ENCODE measurements around the gene EIF3L.

The EIF3L gene

GRCh38 chr22:37916311-37916710 lies 67.1 kb downstream of the EIF3L start:
- Histone ChIP-seq H2AFZ (ENCODE audit: low read depth, low read length) (no peak overlapping the region), H3K79me1 (replicated peaks; ENCODE audit: low read length, poor library complexity, severe bottlenecking) (peaks cover 41% of the 10 kb centered on the region), H4K8ac (ENCODE audit: low read length) (no peak overlapping the region), H3K14ac (ENCODE audit: low read length in 2 of 2) (no peak overlapping the region), H4K91ac (ENCODE audit: low read length) (peak overlapping the region; percentile 20), H2BK5ac (ENCODE audit: low read depth, low read length, poor library complexity, severe bottlenecking) (no peak overlapping the region), H2BK120ac (ENCODE audit: low read depth, low read length) (no peak overlapping the region), H3K18ac (ENCODE audit: low read depth in 1 of 2, low read length in 2 of 2) (no peak overlapping the region), H3K4me2 (ENCODE audit: low read length, poor library complexity, severe bottlenecking) (no peak overlapping the region), H3K27ac (ENCODE audit: low read length, poor library complexity, severe bottlenecking) (no peak overlapping the region), H3K27me3 (ENCODE audit: control insufficient read depth in 1 of 2, insufficient read depth in 1 of 2, low read length in 2 of 2) (no peaks in the 10 kb centered on the region), H2AK5ac (ENCODE audit: low read length, severe bottlenecking) (no peak overlapping the region), H3K36me3 (ENCODE audit: control insufficient read depth in 1 of 2, insufficient read depth in 2 of 2, low read depth in 1 of 2, low read length in 2 of 2) (peaks cover 76 to 83% of the 10 kb centered on the region in 2 experiments), H3K23ac (ENCODE audit: low read length in 2 of 2) (no peak overlapping the region), H3K9me3 (ENCODE audit: control insufficient read depth, low read length) (no peaks in the 10 kb centered on the region), H3K4ac (ENCODE audit: low read depth in 1 of 2, low read length in 2 of 2) (no peak overlapping the region), H3K9ac (ENCODE audit: low read length) (no peak overlapping the region), H2BK15ac (ENCODE audit: low read depth, poor library complexity, severe bottlenecking) (no peak overlapping the region), H2BK12ac (ENCODE audit: low read length in 2 of 2) (no peak overlapping the region), H3K4me3 (ENCODE audit: insufficient read depth in 1 of 2, low read depth in 1 of 2, low read length in 2 of 2) (no peak overlapping the region), H3K4me1 (ENCODE audit: control insufficient read depth, insufficient read depth, low read depth, low read length) (peaks cover 15% of the 10 kb centered on the region)
- no peak for DNase-seq
- WGBS = 93% methylated on average over 5 of the region's 5 CpGs

DNA sequence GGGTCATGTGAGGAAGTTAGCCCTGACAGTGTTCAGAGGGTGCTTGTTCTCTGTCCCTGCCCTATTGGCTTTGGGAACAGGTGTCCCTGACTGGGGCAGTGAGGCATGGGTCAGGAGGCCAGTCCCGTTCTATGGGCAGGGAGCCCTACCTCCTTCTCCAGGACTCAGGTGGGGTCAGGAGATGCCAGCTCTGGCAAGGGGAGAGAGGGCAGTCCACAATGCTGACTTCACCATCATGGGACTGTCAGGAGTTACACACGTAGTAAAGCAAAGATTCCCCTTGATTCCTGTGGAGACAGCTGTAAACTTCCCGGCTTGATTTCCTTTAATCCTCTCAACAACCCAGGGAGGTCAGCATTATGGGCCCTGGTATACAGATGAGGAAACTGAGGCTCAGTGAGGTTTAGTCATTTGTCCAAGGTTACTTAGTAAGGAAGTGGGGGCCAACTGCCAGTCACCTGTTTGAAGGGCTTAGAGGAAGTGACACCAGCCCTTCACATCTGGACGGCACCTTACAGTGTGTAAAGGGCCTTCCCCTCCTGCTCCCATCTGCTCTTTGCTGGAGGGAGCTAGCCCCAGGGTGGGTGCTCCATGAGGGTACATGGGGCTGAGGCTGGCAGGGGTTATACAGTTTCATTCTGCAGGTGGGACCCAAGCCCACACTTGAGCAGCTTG lies 68.8 kb downstream of the EIF3L start:
- H3K4me1 ChIP-seq (ENCODE audit: control insufficient read depth, insufficient read depth, low read depth, low read length) = peaks cover 6% of the 10 kb centered on the region
- 94% methylated on average over 4 of the region's 4 CpGs for whole genome bisulfite sequencing
- no peak overlapping the region for H2AFZ ChIP-seq (ENCODE audit: low read depth, low read length)
- no peak overlapping the region for H2BK5ac ChIP-seq (ENCODE audit: low read depth, low read length, poor library complexity, severe bottlenecking)
- H3K79me1 ChIP-seq (replicated peaks; ENCODE audit: low read length, poor library complexity, severe bottlenecking) = peaks cover 41% of the 10 kb centered on the region
- H2BK12ac ChIP-seq (ENCODE audit: low read length in 2 of 2) = no peak overlapping the region
- H4K8ac ChIP-seq (ENCODE audit: low read length) = no peak overlapping the region
- H2AK5ac ChIP-seq (ENCODE audit: low read length, severe bottlenecking) = no peak overlapping the region
- H3K4me2 ChIP-seq (ENCODE audit: low read length, poor library complexity, severe bottlenecking) = no peak overlapping the region
- no peaks in the 10 kb centered on the region for H3K27me3 ChIP-seq (ENCODE audit: control insufficient read depth in 1 of 2, insufficient read depth in 1 of 2, low read length in 2 of 2)
- no peak overlapping the region for H3K9ac ChIP-seq (ENCODE audit: low read length)
- no peak for DNase-seq
- H4K91ac ChIP-seq (ENCODE audit: low read length) = no peak overlapping the region
- no peak overlapping the region for H3K23ac ChIP-seq (ENCODE audit: low read length in 2 of 2)
- H2BK120ac ChIP-seq (ENCODE audit: low read depth, low read length) = no peak overlapping the region
- no peak overlapping the region for H3K4ac ChIP-seq (ENCODE audit: low read depth in 1 of 2, low read length in 2 of 2)
- H3K14ac ChIP-seq (ENCODE audit: low read length in 2 of 2) = no peak overlapping the region
- H3K9me3 ChIP-seq (ENCODE audit: control insufficient read depth, low read length) = no peaks in the 10 kb centered on the region
- no peak overlapping the region for H2BK15ac ChIP-seq (ENCODE audit: low read depth, poor library complexity, severe bottlenecking)
- no peak overlapping the region for H3K18ac ChIP-seq (ENCODE audit: low read depth in 1 of 2, low read length in 2 of 2)
- H3K36me3 ChIP-seq (ENCODE audit: control insufficient read depth in 1 of 2, insufficient read depth in 2 of 2, low read depth in 1 of 2, low read length in 2 of 2) = peaks cover 79 to 80% of the 10 kb centered on the region in 2 experiments
- no peak overlapping the region for H3K27ac ChIP-seq (ENCODE audit: low read length, poor library complexity, severe bottlenecking)
- no peak overlapping the region for H3K4me3 ChIP-seq (ENCODE audit: insufficient read depth in 1 of 2, low read depth in 1 of 2, low read length in 2 of 2)

DNA sequence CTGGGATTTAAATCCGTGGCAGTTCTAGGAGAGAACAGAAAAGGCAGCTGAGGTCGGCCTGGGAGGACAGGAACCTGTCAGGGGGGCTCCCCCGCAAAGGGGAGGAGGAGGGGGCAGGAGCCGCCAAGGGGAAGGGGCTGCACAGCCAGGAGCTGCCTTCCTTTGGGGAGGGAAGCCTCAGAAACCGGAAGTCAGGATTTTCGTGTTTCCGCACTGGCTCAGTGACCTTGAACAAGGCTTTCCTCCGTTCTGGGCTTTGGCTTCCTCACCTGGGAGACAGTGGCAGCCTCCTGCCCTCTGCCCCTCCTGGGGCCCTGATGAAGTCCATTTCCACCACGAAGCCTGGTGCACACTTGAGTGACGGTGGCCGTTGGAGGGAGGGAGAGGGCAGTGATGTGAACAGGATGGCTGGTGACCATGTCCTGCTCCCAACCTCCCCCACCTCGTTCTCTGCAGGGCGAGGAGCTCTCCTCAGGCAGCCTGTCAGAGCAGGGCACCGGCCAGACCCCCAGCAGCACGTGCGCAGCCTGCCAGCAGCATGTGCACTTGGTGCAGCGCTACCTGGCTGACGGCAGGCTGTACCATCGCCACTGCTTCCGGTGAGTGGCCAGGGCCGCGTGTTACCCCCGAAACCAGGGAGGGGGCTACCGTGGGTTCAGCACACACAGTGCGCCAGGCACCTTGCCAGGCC lies 69.5 kb downstream of the EIF3L start:
- no peak overlapping the region for H2BK15ac ChIP-seq (ENCODE audit: low read depth, poor library complexity, severe bottlenecking)
- H2BK12ac ChIP-seq (ENCODE audit: low read length in 2 of 2) = no peak overlapping the region
- no peaks in the 10 kb centered on the region for H3K27me3 ChIP-seq (ENCODE audit: control insufficient read depth in 1 of 2, insufficient read depth in 1 of 2, low read length in 2 of 2)
- H3K36me3 ChIP-seq (ENCODE audit: control insufficient read depth in 1 of 2, insufficient read depth in 2 of 2, low read depth in 1 of 2, low read length in 2 of 2) = peaks cover 78 to 80% of the 10 kb centered on the region in 2 experiments
- H3K14ac ChIP-seq (ENCODE audit: low read length in 2 of 2) = no peak overlapping the region
- H2AFZ ChIP-seq (ENCODE audit: low read depth, low read length) = no peak overlapping the region
- no peak overlapping the region for H3K18ac ChIP-seq (ENCODE audit: low read depth in 1 of 2, low read length in 2 of 2)
- H3K4me2 ChIP-seq (ENCODE audit: low read length, poor library complexity, severe bottlenecking) = no peak overlapping the region
- H4K91ac ChIP-seq (ENCODE audit: low read length) = peak overlapping the region; percentile 78
- H2AK5ac ChIP-seq (ENCODE audit: low read length, severe bottlenecking) = no peak overlapping the region
- no peak overlapping the region for H3K4ac ChIP-seq (ENCODE audit: low read depth in 1 of 2, low read length in 2 of 2)
- 97% methylated on average over 25 of the region's 25 CpGs for WGBS
- no peak overlapping the region for H2BK5ac ChIP-seq (ENCODE audit: low read depth, low read length, poor library complexity, severe bottlenecking)
- H3K4me3 ChIP-seq (ENCODE audit: insufficient read depth in 1 of 2, low read depth in 1 of 2, low read length in 2 of 2) = peak overlapping the region in 1 of 2 experiments; percentile 25
- no peaks in the 10 kb centered on the region for H3K9me3 ChIP-seq (ENCODE audit: control insufficient read depth, low read length)
- H2BK120ac ChIP-seq (ENCODE audit: low read depth, low read length) = no peak overlapping the region
- no peak overlapping the region for H4K8ac ChIP-seq (ENCODE audit: low read length)
- DNase-seq = no peak
- H3K23ac ChIP-seq (ENCODE audit: low read length in 2 of 2) = no peak overlapping the region
- H3K9ac ChIP-seq (ENCODE audit: low read length) = no peak overlapping the region
- peaks cover 3% of the 10 kb centered on the region for H3K4me1 ChIP-seq (ENCODE audit: control insufficient read depth, insufficient read depth, low read depth, low read length)
- no peak overlapping the region for H3K27ac ChIP-seq (ENCODE audit: low read length, poor library complexity, severe bottlenecking)
- H3K79me1 ChIP-seq (replicated peaks; ENCODE audit: low read length, poor library complexity, severe bottlenecking) = peaks cover 39% of the 10 kb centered on the region

DNA sequence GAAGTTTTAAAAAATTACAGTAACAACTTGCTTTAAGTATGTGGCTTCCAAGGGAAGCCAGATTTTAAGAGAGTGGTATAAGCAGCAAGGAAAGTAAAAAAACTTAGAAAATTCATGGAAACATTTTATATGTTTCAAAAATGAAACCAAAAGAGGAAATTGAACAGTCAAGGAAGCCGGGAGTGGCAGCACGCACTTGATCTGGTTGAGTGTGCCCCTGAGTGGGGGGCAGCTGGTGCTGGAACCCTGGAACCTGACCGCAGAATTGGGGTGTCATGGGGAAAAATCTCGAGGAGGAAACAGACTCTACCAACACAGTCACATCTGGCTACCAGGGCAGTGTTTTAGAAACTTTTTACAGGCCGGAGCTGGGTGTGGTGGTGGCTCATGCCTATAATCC lies 70.9 kb downstream of the EIF3L start:
- peaks cover 44% of the 10 kb centered on the region for H3K79me1 ChIP-seq (replicated peaks; ENCODE audit: low read length, poor library complexity, severe bottlenecking)
- no peak overlapping the region for H2BK120ac ChIP-seq (ENCODE audit: low read depth, low read length)
- DNase-seq = no peak
- H2BK5ac ChIP-seq (ENCODE audit: low read depth, low read length, poor library complexity, severe bottlenecking) = no peak overlapping the region
- H3K18ac ChIP-seq (ENCODE audit: low read depth in 1 of 2, low read length in 2 of 2) = no peak overlapping the region
- WGBS = 98% methylated on average over 5 of the region's 5 CpGs
- no peak overlapping the region for H3K4me2 ChIP-seq (ENCODE audit: low read length, poor library complexity, severe bottlenecking)
- no peak overlapping the region for H2AFZ ChIP-seq (ENCODE audit: low read depth, low read length)
- no peak overlapping the region for H3K4me3 ChIP-seq (ENCODE audit: insufficient read depth in 1 of 2, low read depth in 1 of 2, low read length in 2 of 2)
- peaks cover 5% of the 10 kb centered on the region for H3K4me1 ChIP-seq (ENCODE audit: control insufficient read depth, insufficient read depth, low read depth, low read length)
- H3K14ac ChIP-seq (ENCODE audit: low read length in 2 of 2) = no peak overlapping the region
- no peak overlapping the region for H4K91ac ChIP-seq (ENCODE audit: low read length)
- no peak overlapping the region for H2BK15ac ChIP-seq (ENCODE audit: low read depth, poor library complexity, severe bottlenecking)
- no peak overlapping the region for H4K8ac ChIP-seq (ENCODE audit: low read length)
- H3K36me3 ChIP-seq (ENCODE audit: control insufficient read depth in 1 of 2, insufficient read depth in 2 of 2, low read depth in 1 of 2, low read length in 2 of 2) = peaks cover 83 to 86% of the 10 kb centered on the region in 2 experiments
- no peak overlapping the region for H2AK5ac ChIP-seq (ENCODE audit: low read length, severe bottlenecking)
- no peak overlapping the region for H3K9ac ChIP-seq (ENCODE audit: low read length)
- no peak overlapping the region for H2BK12ac ChIP-seq (ENCODE audit: low read length in 2 of 2)
- no peaks in the 10 kb centered on the region for H3K27me3 ChIP-seq (ENCODE audit: control insufficient read depth in 1 of 2, insufficient read depth in 1 of 2, low read length in 2 of 2)
- no peaks in the 10 kb centered on the region for H3K9me3 ChIP-seq (ENCODE audit: control insufficient read depth, low read length)
- H3K23ac ChIP-seq (ENCODE audit: low read length in 2 of 2) = no peak overlapping the region
- H3K27ac ChIP-seq (ENCODE audit: low read length, poor library complexity, severe bottlenecking) = no peak overlapping the region
- no peak overlapping the region for H3K4ac ChIP-seq (ENCODE audit: low read depth in 1 of 2, low read length in 2 of 2)
